ENCODE data around the gene DMP1. TPM values are rescaled to one million over a fixed set of nuclear protein-coding genes. Genes with fewer than 3 reads are reported as not detected.

Gene DMP1
- total RNA-seq, 1 experiment from 2014 or later: not detected

- no peak overlapping the region for H2AFZ ChIP-seq (ENCODE audit: low read depth, low read length, poor library complexity, severe bottlenecking)
- no TSS peak for BruUV-seq (replicated peaks)
- no peak overlapping the region for H3K4me3 ChIP-seq (replicated peaks in 1 of 2; ENCODE audit: low read depth in 1 of 2, low read length in 2 of 2)
- no peak overlapping the region for H3K9ac ChIP-seq (ENCODE audit: low read length)
- H4K20me1 ChIP-seq (ENCODE audit: insufficient read depth): no peaks in the 10 kb centered on the region
- ATAC-seq: no peak
- no peak for TF ChIP-seq FOSL1 (IDR thresholded peaks at IDR 0.05; ENCODE audit: low read depth)
- TF ChIP-seq JUND (IDR thresholded peaks at IDR 0.05): no peak
- TF ChIP-seq ZNF274 (IDR thresholded peaks at IDR 0.05; ENCODE audit: low read depth, low read length): no peak
- no peak for TF ChIP-seq EZH2 (IDR thresholded peaks at IDR 0.05)
- no peak for TF ChIP-seq SIN3A (IDR thresholded peaks at IDR 0.05; ENCODE audit: low read depth)
- no peak for TF ChIP-seq POLR2AphosphoS5 (IDR thresholded peaks at IDR 0.05; ENCODE audit: low read depth, low read length)
- no peak for TF ChIP-seq ATF3 (IDR thresholded peaks at IDR 0.05)
- no peak for TF ChIP-seq CTCF (IDR thresholded peaks at IDR 0.05 in 2 of 3, conservative IDR thresholded peaks at IDR 0.05 in 1 of 3; ENCODE audit: borderline replicate concordance in 1 of 3, insufficient read depth in 1 of 3, low read depth in 2 of 3, low read length in 2 of 3)
- no peak for TF ChIP-seq SRF (IDR thresholded peaks at IDR 0.05; ENCODE audit: low read depth)
- no peak for TF ChIP-seq SP1 (IDR thresholded peaks at IDR 0.05; ENCODE audit: low read depth)
- TF ChIP-seq ZBTB33 (IDR thresholded peaks at IDR 0.05; ENCODE audit: extremely low read depth, insufficient replicate concordance, low read length): no peak
- TF ChIP-seq CBX3 (IDR thresholded peaks at IDR 0.05; ENCODE audit: low read depth): no peak
- no peak for TF ChIP-seq MAX (IDR thresholded peaks at IDR 0.05)
- no peak for TF ChIP-seq ELF1 (IDR thresholded peaks at IDR 0.05; ENCODE audit: borderline replicate concordance, low read depth)
- no peak for TF ChIP-seq REST (IDR thresholded peaks at IDR 0.05; ENCODE audit: low read depth)
- TF ChIP-seq YY1 (IDR thresholded peaks at IDR 0.05; ENCODE audit: extremely low read depth, insufficient replicate concordance, low read depth, low read length): no peak
- intact Hi-C loops (cut with micrococcal nuclease): no loop called here
- ChIA-PET CTCF (no interaction called here), RAD21 (ENCODE audit: low non-redundant PET in 1 of 2, low total read pairs in 2 of 2, uncharacterized antibody in 2 of 2, unreplicated experiment in 2 of 2) (no interaction called here), POLR2A (no interaction called here)
- H3K4me1 ChIP-seq (ENCODE audit: control insufficient read depth in 1 of 2, insufficient read depth in 2 of 2, low read length in 2 of 2): peaks cover 26 to 28% of the 10 kb centered on the region in 2 experiments
- H3K27ac ChIP-seq (ENCODE audit: low read depth, low read length): no peak overlapping the region
- no peaks in the 10 kb centered on the region for H3K36me3 ChIP-seq (ENCODE audit: control insufficient read depth in 1 of 2, insufficient read depth in 2 of 2, low read length in 2 of 2)
- H3K9me3 ChIP-seq (ENCODE audit: control insufficient read depth in 1 of 2, insufficient read depth in 1 of 2, low read depth in 1 of 2, low read length in 2 of 2): no peaks in the 10 kb centered on the region
- no peak for DNase-seq (ENCODE audit: low read depth, low spot score)
- no peaks in the 10 kb centered on the region for H3K27me3 ChIP-seq (ENCODE audit: insufficient read depth, low read length)
- H3K9me2 ChIP-seq (ENCODE audit: insufficient read depth): no peaks in the 10 kb centered on the region
- H3K4me2 ChIP-seq (ENCODE audit: low read length): no peak overlapping the region
- H3K79me2 ChIP-seq (ENCODE audit: insufficient read depth, low read length): no peaks in the 10 kb centered on the region
Observed at GRCh38 chr4:87662871-87663270, 12.8 kb downstream of the DMP1 start.
